GM12878 (cell line): Measurements from ENCODE around the gene SMIM5. TPM values are rescaled to one million over a fixed set of nuclear protein-coding genes. Genes with fewer than 3 reads are reported as not detected.

Source experiments
- ATAC-seq: fragments of 200-7000 bp; cut with Tn5 transposase; 3 replicates; pipeline ENCODE4 v1.9.1; 2020; ENCODE audit warnings: mild to moderate bottlenecking, moderate library complexity
- BruUV-seq: library from RNA; stranded (reverse); fragments of 400-500 nt; replicated peaks from 2 replicates; lab custom pipeline; 2021; lab: Mats Ljungman, UMichigan
- CTCF ChIA-PET: fragments of 300-600 bp; sonication (Branson Sonifier 250); formaldehyde crosslinking; extraction: SDS; loops from one replicate; lab custom pipeline; 2021; ENCODE audit warnings: inconsistent platforms; lab: Yijun Ruan, JAX
- POLR2A ChIA-PET: fragments of 350-600 bp; formaldehyde crosslinking; extraction: SDS; loops from one replicate; lab custom pipeline; 2021; ENCODE audit warnings: inconsistent platforms; lab: Charles Lee
- RAD21 ChIA-PET: fragments of 300-600 bp; sonication (Branson Sonifier 250); formaldehyde crosslinking; loops from one replicate; lab custom pipeline; 2023; ENCODE audit warnings: antibody characterized with exemption; ENCODE audit not compliant: unreplicated experiment; lab: Charles Lee
- SMC1A ChIA-PET: fragments of 300-600 bp; sonication (Branson Sonifier 250); formaldehyde crosslinking; loops from one replicate; lab custom pipeline; 2023; ENCODE audit not compliant: unreplicated experiment, uncharacterized antibody; lab: Charles Lee
- DNase-seq: peaks from one replicate; pipeline ENCODE4 v3.0.0-alpha.2; 2011; ENCODE audit warnings: low read depth, low spot score
- FAIRE-seq: peaks from 3 replicates; lab custom pipeline; 2011; peaks lifted over from hg19 to GRCh38; lab: Jason Lieb, UNC
- H2AFZ ChIP-seq: 2 replicates; pipeline ENCODE4 v1.6.0; 2011; ENCODE audit warnings: low read depth, low read length, control low read depth; ENCODE audit not compliant: control insufficient read depth
- H3K27ac ChIP-seq: 2 replicates; pipeline ENCODE4 v1.5.1; 2011; ENCODE audit warnings: control low read depth; ENCODE audit not compliant: control insufficient read depth, insufficient read depth
- H3K27me3 ChIP-seq, 2 experiments: replicated peaks in 1 of 2; 2 replicates each; pipeline versions ENCODE4 v1.6.0 to v1.6.1; 2011; ENCODE audit warnings: low read length in 1 of 2; ENCODE audit not compliant: control insufficient read depth in 2 of 2, insufficient read depth in 2 of 2
- H3K36me3 ChIP-seq, 2 experiments: 2 replicates each; pipeline ENCODE4 v1.5.1; 2011; ENCODE audit warnings: low read length in 1 of 2; ENCODE audit not compliant: control insufficient read depth in 2 of 2, insufficient read depth in 2 of 2
- H3K4me1 ChIP-seq: 2 replicates; pipeline ENCODE4 v1.6.1; 2011; ENCODE audit warnings: mild to moderate bottlenecking, low read length, moderate library complexity, mixed read lengths; ENCODE audit not compliant: control insufficient read depth, insufficient read depth
- H3K4me2 ChIP-seq: 2 replicates; pipeline ENCODE4 v1.6.0; 2011; ENCODE audit warnings: control low read depth; ENCODE audit not compliant: control insufficient read depth, insufficient read depth
- H3K4me3 ChIP-seq: fragments of 200-600 bp; sonication (generic); 2 replicates; pipeline ENCODE4 v1.5.1; 2016
- H3K79me2 ChIP-seq: 2 replicates; pipeline ENCODE4 v1.6.0; 2011; ENCODE audit warnings: low read length; ENCODE audit not compliant: control insufficient read depth, insufficient read depth
- H3K9ac ChIP-seq: 2 replicates; pipeline ENCODE4 v1.8.0; 2011; ENCODE audit warnings: low read length, control low read depth, mixed read lengths; ENCODE audit not compliant: control insufficient read depth, insufficient read depth
- H3K9me3 ChIP-seq: replicated peaks from 3 replicates; pipeline ENCODE4 v1.5.1; 2011; ENCODE audit warnings: mild to moderate bottlenecking, low read length; ENCODE audit not compliant: control insufficient read depth, insufficient read depth
- H4K20me1 ChIP-seq: 2 replicates; pipeline ENCODE4 v1.6.0; 2011; ENCODE audit not compliant: control insufficient read depth, insufficient read depth
- ASH2L ChIP-seq: fragments of 300-600, 200-600 bp; sonication (generic); IDR thresholded peaks from 2 replicates; pipeline ENCODE4 v1.6.1; 2017; ENCODE audit warnings: low read depth, mild to moderate bottlenecking, borderline replicate concordance
- BCL11A ChIP-seq: IDR thresholded peaks from 2 replicates; pipeline ENCODE4 v1.6.1; 2011; ENCODE audit warnings: low read depth, low read length
- BHLHE40 ChIP-seq, 2 experiments: fragments of 450-650 bp in 1 of 2; IDR thresholded peaks; 2 replicates each; pipeline ENCODE4 v1.6.1; 2011 to 2017; ENCODE audit warnings: low read depth in 2 of 2, borderline replicate concordance in 1 of 2, improper control_type of control experiment in 1 of 2, low read length in 1 of 2, mild to moderate bottlenecking in 1 of 2
- E2F8 ChIP-seq: fragments of 450-650 bp; IDR thresholded peaks from 2 replicates; pipeline ENCODE4 v1.6.1; 2018; ENCODE audit warnings: mild to moderate bottlenecking, low read depth, moderate library complexity; ENCODE audit not compliant: partially characterized antibody
- ESRRA ChIP-seq: IDR thresholded peaks from 2 replicates; pipeline ENCODE4 v1.6.1; 2012; ENCODE audit warnings: mild to moderate bottlenecking, low read length, improper control_type of control experiment
- EZH2 ChIP-seq: IDR thresholded peaks from 2 replicates; pipeline ENCODE4 v1.6.1; 2012; ENCODE audit warnings: low read depth, mild to moderate bottlenecking, control low read depth, inconsistent platforms, low read length, borderline replicate concordance; ENCODE audit not compliant: control insufficient read depth
- IKZF1 ChIP-seq: fragments of 450-650 bp; conservative IDR thresholded peaks from 2 replicates; pipeline ENCODE4 v1.6.1; 2017; ENCODE audit warnings: antibody characterized with exemption, mild to moderate bottlenecking
- LARP7 ChIP-seq: fragments of 450-650 bp; IDR thresholded peaks from 2 replicates; pipeline ENCODE4 v1.6.1; 2017; ENCODE audit warnings: mild to moderate bottlenecking
- MTA3 ChIP-seq: IDR thresholded peaks from 2 replicates; pipeline ENCODE4 v1.6.1; 2012; ENCODE audit warnings: low read length, inconsistent platforms, borderline replicate concordance
- MYC ChIP-seq: IDR thresholded peaks from 2 replicates; pipeline ENCODE4 v1.6.1; 2011; ENCODE audit warnings: mild to moderate bottlenecking, low read length, moderate library complexity, inconsistent platforms; ENCODE audit not compliant: insufficient read depth, insufficient replicate concordance, insufficient read length, severe bottlenecking
- NBN ChIP-seq: fragments of 450-650 bp; IDR thresholded peaks from 2 replicates; pipeline ENCODE4 v1.6.1; 2016
- NFYA ChIP-seq: IDR thresholded peaks from 2 replicates; pipeline ENCODE4 v1.6.1; 2011; ENCODE audit warnings: low read depth, mild to moderate bottlenecking, low read length, improper control_type of control experiment, borderline replicate concordance
- NFYB ChIP-seq: IDR thresholded peaks from 2 replicates; pipeline ENCODE4 v1.6.1; 2011; ENCODE audit warnings: low read depth, mild to moderate bottlenecking, low read length, improper control_type of control experiment, moderate library complexity; ENCODE audit not compliant: insufficient read depth
- NR2F1 ChIP-seq: fragments of 450-650 bp; conservative IDR thresholded peaks from 2 replicates; pipeline ENCODE4 v1.6.1; 2017; ENCODE audit warnings: mild to moderate bottlenecking
- NRF1 ChIP-seq: conservative IDR thresholded peaks from 2 replicates; pipeline ENCODE4 v1.6.1; 2011; ENCODE audit warnings: mild to moderate bottlenecking, low read depth, low read length, improper control_type of control experiment
- RAD21 ChIP-seq: IDR thresholded peaks from 2 replicates; pipeline ENCODE4 v1.6.1; 2011; ENCODE audit warnings: mild to moderate bottlenecking, low read depth, low read length, moderate library complexity; ENCODE audit not compliant: insufficient read depth
- RUNX3 ChIP-seq: IDR thresholded peaks from 2 replicates; pipeline ENCODE4 v1.6.1; 2012; ENCODE audit warnings: low read length, inconsistent platforms
- SREBF1 ChIP-seq: IDR thresholded peaks from 2 replicates; pipeline ENCODE4 v1.6.1; 2012; ENCODE audit warnings: mild to moderate bottlenecking, low read length
- TAF1 ChIP-seq: IDR thresholded peaks from 2 replicates; pipeline ENCODE4 v1.6.1; 2011; ENCODE audit warnings: mild to moderate bottlenecking, low read depth, low read length, borderline replicate concordance
- TCF7 ChIP-seq: IDR thresholded peaks from 2 replicates; pipeline ENCODE4 v1.6.1; 2014; ENCODE audit warnings: antibody characterized with exemption, borderline replicate concordance
- YY1 ChIP-seq: IDR thresholded peaks from 2 replicates; pipeline ENCODE4 v1.6.1; 2011; ENCODE audit warnings: low read depth, mild to moderate bottlenecking, low read length
- ZBED1 ChIP-seq: IDR thresholded peaks from 2 replicates; pipeline ENCODE4 v1.6.1; 2016; ENCODE audit warnings: borderline replicate concordance
- WGBS: methylation state at CpG from one replicate; pipeline ENCODE4 v1.1.6; 2016; ENCODE audit warnings: low lambda C conversion rate; ENCODE audit not compliant: insufficient replicate concordance, insufficient coverage; ENCODE audit errors: missing lambda C conversion rate; 5-methylcytosine and 5-hydroxymethylcytosine counted together
- in situ Hi-C: fragments of 300-500 bp; cut with MboI; formaldehyde crosslinking; loops from 9 replicates; pipeline ENCODE4 v1.14.3; 2018; ENCODE audit warnings: mixed read lengths
- intact Hi-C: fragments of 100-400 bp; cut with micrococcal nuclease; formaldehyde crosslinking; loops from one replicate; pipeline ENCODE4 v1.14.2; 2022; ENCODE audit not compliant: unreplicated experiment
- polyA plus RNA-seq, 11 experiments: library from polyadenylated mRNA; depleted of rRNA in 4 of 11; unstranded in 6 of 11; stranded (reverse) in 5 of 11; fragments of >200 nt; fragmentation: Nextera tagmentation in 4 of 11; fragmentation: Illumina TruSeq in 1 of 11; extraction: Ambion mirVana in 4 of 11; extraction: Trizol in 1 of 11; gene quantifications; 1 replicate in 1 of 11; 2 replicates in 10 of 11; pipeline versions ENCODE4 v1.2.1 to v1.2.3, GENCODE V29; 2011 to 2016; ENCODE audit warnings: inconsistent platforms in 2 of 11, missing spikeins in 2 of 11, low read depth in 1 of 11
- total RNA-seq, 4 experiments: library from RNA; depleted of rRNA in 3 of 4; stranded (reverse); fragments of >200 nt in 3 of 4; fragmentation: Illumina TruSeq in 1 of 4; extraction: Trizol in 1 of 4; gene quantifications; 2 replicates each; pipeline versions ENCODE4 v1.2.1 to v1.2.3, GENCODE V29; 2013 to 2021

The SMIM5 gene
- total and polyA plus RNA-seq, 10 of the 15 experiments (the other 5 are each of a cell fraction or from before 2014, with no cell fraction given): 0.08 to 0.11 TPM; not detected in 8

- Histone ChIP-seq H3K9me3 (no peaks in the 10 kb centered on the region), H3K27ac (peak within 1 kb of the TSS; percentile 81), H3K27me3 (no peaks in the 10 kb centered on the region), H3K79me2 (peaks cover 54% of the 10 kb centered on the region), H4K20me1 (no peaks in the 10 kb centered on the region), H2AFZ (peak within 1 kb of the TSS; percentile 45), H3K4me1 (peaks cover 23% of the 10 kb centered on the region), H3K4me2 (peak within 1 kb of the TSS; percentile 70), H3K9ac (peak within 1 kb of the TSS; percentile 79), H3K4me3 (peak within 1 kb of the TSS; percentile 79), H3K36me3 (peaks cover 2 to 21% of the 10 kb centered on the region in 2 experiments; a peak in 3 of 4 replicates)
- peak; percentile 78 for FAIRE-seq
- ATAC-seq: peak; percentile 89
- RAD21 ChIA-PET: interaction anchor here (0.7 to 1.1 kb wide), 8 partner anchors 9 to 81 kb away, joined by 3 to 4 read pairs (median 3); a partner anchor contains a TSS
- WGBS: under 1% methylated on average over 55 of the region's 55 CpGs
- CTCF ChIA-PET: interaction anchor here (0.7 to 6.0 kb wide), 13 partner anchors 9 to 253 kb away, joined by 3 to 30 read pairs (median 5); partner anchors contain the start of gene SMIM5
- peak; percentile 90 for DNase-seq
- in situ Hi-C loops: no loop called here
- SMC1A ChIA-PET: interaction anchor here (0.6 to 2.7 kb wide), 10 partner anchors 9 to 329 kb away, joined by 3 to 10 read pairs (median 4); partner anchors contain the start of gene SMIM5
- BruUV-seq: TSS peak; percentile 86
- intact Hi-C loops: no loop called here
- POLR2A ChIA-PET: interaction anchor here (0.6 to 2.4 kb wide), 7 partner anchors 10 to 178 kb away, joined by 3 to 12 read pairs (median 5); partner anchors contain the start of gene LLGL2
- TF ChIP-seq IKZF1 (peak; percentile 77), MTA3 (no peak), NFYB (peak; percentile 82), TCF7 (no peak), MYC (no peak), RUNX3 (peak; percentile 83), NR2F1 (no peak), E2F8 (peak; percentile 86), NBN (peak; percentile 97), LARP7 (peak; percentile 55; the same call in 1 of the 2 replicates), TAF1 (peak; percentile 72; the same call in 1 of the 2 replicates), EZH2 (no peak), NRF1 (0 out of 2 replicates have a peak, but pooled peaks have one; percentile 8), NFYA (no peak), BHLHE40 (IDR thresholded peaks at IDR 0.05; ENCODE audit: borderline replicate concordance in 1 of 2, low read depth in 2 of 2, low read length in 1 of 2) (peak in 1 of 2 experiments; percentile 25; a peak in 1 of 4 replicates), YY1 (peak; percentile 98), ZBED1 (no peak), ESRRA (no peak), BCL11A (no peak), ASH2L (no peak), RAD21 (no peak), SREBF1 (no peak)
Measured at GRCh38 chr17:75666959-75667790, 33.9 kb downstream of the SMIM5 start, which contains the start of the genes RECQL5 and SAP30BP. TSS of gene RECQL5 (minus strand) at chr17:75667154. CDS start at chr17:75666557, 597 bp downstream. TSS of gene SAP30BP (plus strand) at chr17:75667338. CDS start at chr17:75667373, 35 bp downstream.
